Breast epithelium (tissue), 3 donors: ENCODE data around the gene ZNF324B.

Experiments used
- CTCF ChIP-seq, 3 donors: fragments of 450-650 bp; IDR thresholded peaks; one replicate each; pipeline ENCODE4 v1.5.1; 2016 to 2017; ENCODE audit warnings: antibody characterized with exemption in 3 of 3, mild to moderate bottlenecking in 3 of 3, moderate library complexity in 3 of 3
- POLR2A ChIP-seq: fragments of 450-650 bp; IDR thresholded peaks from one replicate; pipeline ENCODE4 v1.6.1; 2016; ENCODE audit warnings: antibody characterized with exemption, mild to moderate bottlenecking, moderate library complexity

GRCh38 chr19:58450856-58451357, 515 bp upstream of the ZNF324B start:
- TF ChIP-seq CTCF (IDR thresholded peaks at IDR 0.05) (no peak), POLR2A (no peak)
